PC-3 (cell line): Measurements from ENCODE around the gene CHST14.

ENCODE experiments used
- CTCF ChIP-seq: fragments of 300-600 bp; sonication (generic); conservative IDR thresholded peaks from 2 replicates; pipeline ENCODE4 v1.5.1; 2017; ENCODE audit warnings: antibody characterized with exemption, low read depth, mild to moderate bottlenecking, low read length
- EZH2 ChIP-seq: fragments of 300-600 bp; sonication (generic); IDR thresholded peaks from one replicate; pipeline ENCODE4 v1.6.1; 2017; ENCODE audit warnings: antibody characterized with exemption, mild to moderate bottlenecking, low read length; ENCODE audit not compliant: unreplicated experiment
- EZH2phosphoT487 ChIP-seq: fragments of 300-600 bp; sonication (generic); IDR thresholded peaks from 2 replicates; pipeline ENCODE4 v1.6.1; 2018; ENCODE audit warnings: mild to moderate bottlenecking, antibody characterized with exemption, low read length, borderline replicate concordance

DNA sequence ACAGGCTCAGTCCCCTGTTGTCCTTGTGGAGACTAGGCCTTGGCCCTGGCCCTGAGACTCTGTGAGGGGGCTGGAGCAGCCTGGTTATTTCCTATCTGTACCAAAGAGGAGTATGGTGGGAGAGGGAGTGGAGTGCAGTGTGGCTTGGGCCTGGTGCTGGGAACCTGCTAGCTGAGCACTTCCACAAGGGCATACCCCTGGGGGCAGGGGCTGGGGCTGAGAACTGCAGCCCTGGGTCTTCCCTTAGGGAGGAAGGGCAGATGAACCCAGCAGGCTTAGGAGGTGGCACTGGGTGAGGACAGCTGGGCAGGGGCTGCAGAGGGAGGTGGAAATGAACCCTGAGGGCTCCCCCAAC lies 3.5 kb upstream of the CHST14 start:
- TF ChIP-seq CTCF (no peak), EZH2phosphoT487 (no peak), EZH2 (no peak)
